Measurements from ENCODE around the gene PIEZO1. TPM values are rescaled to one million over a fixed set of nuclear protein-coding genes. Genes with fewer than 3 reads are reported as not detected.
A peak's percentile ranks its signal among the peaks of the same experiment; 100 is the strongest.

PIEZO1 gene
- total and polyA plus RNA-seq, 10 donors = 145 to 385 (median 201) TPM

DNA sequence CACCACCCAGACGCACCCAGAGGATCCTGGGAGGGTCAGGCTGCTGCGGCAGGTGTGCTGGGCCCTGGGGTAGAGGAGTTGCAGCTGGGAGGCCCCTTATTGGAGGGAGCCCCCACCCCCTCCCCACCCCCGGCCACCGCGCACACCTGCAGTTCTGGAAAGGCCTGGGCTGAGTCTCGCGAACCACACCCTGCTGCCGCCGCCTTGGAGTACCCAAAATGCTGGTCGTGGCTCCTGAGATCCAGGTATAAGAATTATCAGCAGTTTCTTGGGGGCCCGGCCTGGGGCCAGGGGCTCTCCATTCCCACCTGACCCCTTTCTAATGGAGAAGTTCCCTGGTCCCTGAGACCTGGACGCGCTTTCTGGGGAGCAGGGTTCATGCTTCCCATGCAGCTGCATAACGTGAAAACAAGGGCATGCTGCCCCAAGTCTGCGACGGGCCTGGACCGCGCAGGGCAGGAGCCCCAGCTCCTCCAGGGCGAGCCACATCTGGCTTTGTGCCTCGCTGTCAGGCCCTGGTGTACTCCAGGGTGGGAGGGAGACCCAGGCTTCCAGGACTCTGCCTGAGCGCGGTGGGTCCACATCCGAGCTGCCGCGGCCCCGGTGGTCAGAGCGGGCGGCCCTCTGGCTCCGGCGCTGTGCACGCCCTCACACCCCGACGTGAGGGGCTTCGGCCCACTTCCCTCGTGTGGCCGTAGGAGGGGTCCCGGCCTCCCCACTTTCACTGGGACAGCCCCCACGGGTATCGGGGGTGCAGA is 91.4 kb downstream of the PIEZO1 start:
- intact Hi-C loops (cut with DNase I; ENCODE audit: low total_unique reads) = no loop called here
- Histone ChIP-seq H3K4me1 (peaks cover 13 to 54% (median 42%) of the 10 kb centered on the region in 6 donors), H3K36me3 (peaks cover 0 to 45% (median 32%) of the 10 kb centered on the region in 6 donors), H3K9me3 (no peaks in the 10 kb centered on the region), H3K4me3 (no peak overlapping the region), H3K27me3 (replicated peaks in 1 of 7) (peaks cover 0 to 9% (median under 1%) of the 10 kb centered on the region in 7 donors), H3K27ac (peak overlapping the region in 4 of 8 donors; percentile 69 to 83 (median 79))
- WGBS, 5 donors = 88 to 94% (median 89%) methylated on average over 22 to 39 of the region's 39 CpGs
- TF ChIP-seq, protein P1, sequence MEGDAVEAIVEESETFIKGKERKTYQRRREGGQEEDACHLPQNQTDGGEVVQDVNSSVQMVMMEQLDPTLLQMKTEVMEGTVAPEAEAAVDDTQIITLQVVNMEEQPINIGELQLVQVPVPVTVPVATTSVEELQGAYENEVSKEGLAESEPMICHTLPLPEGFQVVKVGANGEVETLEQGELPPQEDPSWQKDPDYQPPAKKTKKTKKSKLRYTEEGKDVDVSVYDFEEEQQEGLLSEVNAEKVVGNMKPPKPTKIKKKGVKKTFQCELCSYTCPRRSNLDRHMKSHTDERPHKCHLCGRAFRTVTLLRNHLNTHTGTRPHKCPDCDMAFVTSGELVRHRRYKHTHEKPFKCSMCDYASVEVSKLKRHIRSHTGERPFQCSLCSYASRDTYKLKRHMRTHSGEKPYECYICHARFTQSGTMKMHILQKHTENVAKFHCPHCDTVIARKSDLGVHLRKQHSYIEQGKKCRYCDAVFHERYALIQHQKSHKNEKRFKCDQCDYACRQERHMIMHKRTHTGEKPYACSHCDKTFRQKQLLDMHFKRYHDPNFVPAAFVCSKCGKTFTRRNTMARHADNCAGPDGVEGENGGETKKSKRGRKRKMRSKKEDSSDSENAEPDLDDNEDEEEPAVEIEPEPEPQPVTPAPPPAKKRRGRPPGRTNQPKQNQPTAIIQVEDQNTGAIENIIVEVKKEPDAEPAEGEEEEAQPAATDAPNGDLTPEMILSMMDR (IDR thresholded peaks at IDR 0.05 in 8 of 11, conservative IDR thresholded peaks at IDR 0.05 in 3 of 11) = no peak
- TF ChIP-seq POLR2AphosphoS5 (IDR thresholded peaks at IDR 0.05) = peak in 1 of 3 donors; percentile 10
- DNase-seq = no peak

DNA sequence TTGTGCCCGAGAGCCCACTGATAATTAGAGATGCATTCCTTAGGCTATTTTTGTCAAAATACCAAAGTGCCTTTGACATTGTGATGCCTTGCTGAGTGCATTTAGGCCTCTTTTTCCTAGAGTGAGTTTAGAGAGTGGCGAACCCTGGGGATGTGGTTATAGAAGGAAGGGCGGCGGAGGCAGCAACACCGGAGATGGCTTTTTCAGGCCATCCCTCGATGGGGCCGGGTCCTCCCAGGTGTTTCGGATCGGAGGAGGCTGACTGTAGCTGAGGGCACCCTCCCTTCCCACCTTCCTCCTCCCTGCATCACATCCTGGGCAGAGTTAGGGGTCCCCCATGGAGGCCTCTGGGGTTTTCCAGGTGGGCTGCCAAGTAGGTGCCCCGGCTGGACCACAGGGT is 92.2 kb downstream of the PIEZO1 start:
- TF ChIP-seq, protein P1 (IDR thresholded peaks at IDR 0.05 in 8 of 11, conservative IDR thresholded peaks at IDR 0.05 in 3 of 11) = no peak
- TF ChIP-seq POLR2A (IDR thresholded peaks at IDR 0.05) (no peak), POLR2AphosphoS5 (IDR thresholded peaks at IDR 0.05) (no peak)
- H3K4me3 ChIP-seq = no peak overlapping the region
- peak overlapping the region in 4 of 8 donors; percentile 69 to 83 (median 79) for H3K27ac ChIP-seq
- DNase-seq = no peak
- H3K36me3 ChIP-seq = peaks cover 0 to 38% (median 24%) of the 10 kb centered on the region in 6 donors
- H3K4me1 ChIP-seq = peaks cover 9 to 47% (median 34%) of the 10 kb centered on the region in 6 donors
- H3K27me3 ChIP-seq (replicated peaks in 1 of 7) = peaks cover 0 to 16% (median 3%) of the 10 kb centered on the region in 7 donors
- intact Hi-C loops (cut with DNase I; ENCODE audit: low total_unique reads) = no loop called here
- WGBS, 5 donors = 50 to 67% (median 55%) methylated on average over 9 to 10 of the region's 10 CpGs
- H3K9me3 ChIP-seq = no peaks in the 10 kb centered on the region

DNA sequence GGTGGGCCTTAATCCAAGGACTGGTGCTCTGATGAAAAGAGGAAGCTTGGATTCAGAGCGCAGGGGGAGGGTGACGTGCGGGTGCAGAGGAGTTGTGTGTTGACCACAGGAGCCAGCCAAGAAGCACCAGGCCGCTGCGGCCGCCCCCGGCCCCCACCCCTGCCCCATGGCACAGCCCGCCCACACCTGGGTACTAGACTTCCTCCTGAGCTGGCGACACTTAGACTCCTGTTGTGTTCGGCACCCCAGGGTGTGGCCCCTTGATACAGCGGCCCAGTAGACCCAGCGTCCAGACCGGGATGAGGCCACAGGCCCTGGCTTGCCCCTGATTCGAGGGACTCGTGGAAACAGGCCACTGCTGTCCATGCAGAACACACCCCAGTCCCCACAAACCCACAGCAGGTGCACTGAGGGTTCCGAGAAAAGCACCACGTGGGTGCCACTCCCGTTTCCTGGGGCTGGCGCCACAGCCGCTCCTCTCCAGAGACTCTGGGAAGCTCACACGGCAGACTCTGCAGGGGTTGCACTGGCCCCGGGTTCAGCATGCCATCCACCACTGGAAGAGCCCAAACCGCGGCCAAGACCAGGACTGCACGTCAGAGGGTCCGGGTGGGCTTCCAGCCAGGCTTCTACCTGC is 93.0 kb downstream of the PIEZO1 start:
- Histone ChIP-seq H3K4me3 (peak overlapping the region in 1 of 8 donors; percentile 48), H3K27ac (peak overlapping the region in 7 of 8 donors; percentile 55 to 83 (median 69)), H3K27me3 (replicated peaks in 1 of 7) (peaks cover 0 to 24% (median 3%) of the 10 kb centered on the region in 7 donors), H3K36me3 (peaks cover 0 to 30% (median 16%) of the 10 kb centered on the region in 6 donors), H3K4me1 (peaks cover 9 to 42% (median 32%) of the 10 kb centered on the region in 6 donors), H3K9me3 (no peaks in the 10 kb centered on the region)
- 31 to 47% (median 36%) methylated on average over 18 to 26 of the region's 26 CpGs for WGBS, 5 donors
- DNase-seq = peak; percentile 92
- TF ChIP-seq POLR2AphosphoS5 (IDR thresholded peaks at IDR 0.05) (peak; percentile 13 to 54 (median 27)), POLR2A (IDR thresholded peaks at IDR 0.05) (no peak)
- TF ChIP-seq, protein P1 (IDR thresholded peaks at IDR 0.05 in 8 of 11, conservative IDR thresholded peaks at IDR 0.05 in 3 of 11) = no peak
- intact Hi-C loops (cut with DNase I; ENCODE audit: low total_unique reads) = no loop called here
